Upper lobe of left lung (tissue), 4 donors: ENCODE results near the gene ATP9A.

Source experiments
- EP300 ChIP-seq, 4 donors: sonication (generic); formaldehyde crosslinking; IDR thresholded peaks; one replicate each; pipeline ENCODE4 v1.5.1; 2017; ENCODE audit warnings: antibody characterized with exemption in 4 of 4, control low read depth in 2 of 4
- POLR2A ChIP-seq, 4 donors: fragments of 450-650 bp; IDR thresholded peaks; one replicate each; pipeline ENCODE4 v1.5.1; 2016 to 2017; ENCODE audit warnings: antibody characterized with exemption in 4 of 4, mild to moderate bottlenecking in 2 of 4
- POLR2AphosphoS5 ChIP-seq, 2 donors: sonication (generic); formaldehyde crosslinking; IDR thresholded peaks; one replicate each; pipeline ENCODE4 v1.5.1; 2017; ENCODE audit warnings: antibody characterized with exemption in 2 of 2
- TF ChIP-seq, protein P1 (sequence below), 6 experiments: fragments of 450-650 bp in 4 of 6; fragments of 200-600 bp in 2 of 6; sonication (generic) in 2 of 6; IDR thresholded peaks; one replicate each; pipeline ENCODE4 v1.5.1; 2016 to 2019; ENCODE audit warnings: antibody characterized with exemption in 6 of 6

DNA sequence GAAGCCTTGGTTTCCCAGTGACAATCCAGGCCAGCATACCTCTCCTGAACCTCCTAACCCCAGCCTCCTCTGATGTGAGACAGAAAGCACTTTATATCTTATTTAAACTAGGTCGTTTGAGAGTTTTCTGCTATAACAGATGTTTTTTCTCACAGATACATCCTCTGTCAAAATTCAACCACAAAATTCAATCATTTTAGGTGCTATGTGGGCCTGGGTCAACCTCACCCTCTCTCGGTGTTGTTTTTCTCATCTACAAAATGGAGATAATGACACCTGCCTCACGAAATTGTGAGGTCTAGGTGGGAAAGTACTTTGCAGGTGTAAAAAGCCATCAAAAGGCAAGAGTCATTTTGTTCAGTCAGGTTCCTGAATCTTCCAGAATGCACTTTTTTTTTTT, 179.4 kb downstream of the ATP9A start:
- TF ChIP-seq, protein P1, sequence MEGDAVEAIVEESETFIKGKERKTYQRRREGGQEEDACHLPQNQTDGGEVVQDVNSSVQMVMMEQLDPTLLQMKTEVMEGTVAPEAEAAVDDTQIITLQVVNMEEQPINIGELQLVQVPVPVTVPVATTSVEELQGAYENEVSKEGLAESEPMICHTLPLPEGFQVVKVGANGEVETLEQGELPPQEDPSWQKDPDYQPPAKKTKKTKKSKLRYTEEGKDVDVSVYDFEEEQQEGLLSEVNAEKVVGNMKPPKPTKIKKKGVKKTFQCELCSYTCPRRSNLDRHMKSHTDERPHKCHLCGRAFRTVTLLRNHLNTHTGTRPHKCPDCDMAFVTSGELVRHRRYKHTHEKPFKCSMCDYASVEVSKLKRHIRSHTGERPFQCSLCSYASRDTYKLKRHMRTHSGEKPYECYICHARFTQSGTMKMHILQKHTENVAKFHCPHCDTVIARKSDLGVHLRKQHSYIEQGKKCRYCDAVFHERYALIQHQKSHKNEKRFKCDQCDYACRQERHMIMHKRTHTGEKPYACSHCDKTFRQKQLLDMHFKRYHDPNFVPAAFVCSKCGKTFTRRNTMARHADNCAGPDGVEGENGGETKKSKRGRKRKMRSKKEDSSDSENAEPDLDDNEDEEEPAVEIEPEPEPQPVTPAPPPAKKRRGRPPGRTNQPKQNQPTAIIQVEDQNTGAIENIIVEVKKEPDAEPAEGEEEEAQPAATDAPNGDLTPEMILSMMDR (IDR thresholded peaks at IDR 0.05): no peak
- TF ChIP-seq POLR2AphosphoS5 (IDR thresholded peaks at IDR 0.05): no peak
- no peak for TF ChIP-seq POLR2A (IDR thresholded peaks at IDR 0.05)
- no peak for TF ChIP-seq EP300 (IDR thresholded peaks at IDR 0.05)
